ENCODE measurements around the gene OGFR. TPM values are rescaled to one million over a fixed set of nuclear protein-coding genes. Genes with fewer than 3 reads are reported as not detected.

OGFR gene
- total RNA-seq, 1 experiment from 2014 or later, result 80.1 TPM

DNA sequence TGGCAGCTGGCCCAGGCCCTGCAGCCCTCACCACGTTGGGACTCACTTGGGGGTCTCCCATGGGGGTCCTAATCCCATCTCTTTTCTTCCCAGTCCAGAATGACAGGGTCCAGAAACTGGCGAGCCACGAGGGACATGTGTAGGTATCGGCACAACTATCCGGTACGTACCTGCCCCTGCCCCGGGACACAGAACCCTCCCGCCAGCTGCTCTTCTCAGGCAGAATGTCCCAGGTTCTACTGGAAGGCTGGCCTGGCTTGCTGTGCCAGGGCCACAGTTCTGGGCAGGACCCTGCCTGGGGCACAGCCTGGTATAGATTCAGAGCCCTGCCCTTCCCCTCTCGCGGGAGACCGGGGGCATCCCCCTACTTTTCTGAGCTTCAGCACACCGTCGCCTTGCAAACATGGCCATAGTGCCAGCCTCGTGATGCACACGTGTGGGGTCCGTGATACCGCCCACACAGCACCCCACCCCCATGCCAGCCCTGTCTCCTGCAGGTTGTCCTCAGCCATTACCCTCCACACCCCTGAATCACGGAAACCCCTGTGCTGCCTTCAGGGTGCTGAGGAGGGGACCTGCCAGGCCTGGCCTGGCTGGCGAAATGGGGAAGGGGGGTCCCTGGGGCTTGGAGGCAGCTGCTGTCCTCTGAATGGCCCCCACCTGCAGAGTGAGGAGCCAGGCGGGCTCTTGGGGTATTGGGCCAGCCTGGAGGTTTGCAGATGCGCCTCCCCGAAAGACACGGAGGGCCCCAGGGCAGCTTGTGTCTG is 3.0 kb downstream of the OGFR start:
- intact Hi-C loops (cut with micrococcal nuclease; ENCODE audit: unreplicated experiment), result loop anchor here (1.0 kb wide), 1 partner anchor 139 kb away; no protein-coding TSS in a partner anchor
- peaks cover 82% of the 10 kb centered on the region for H3K36me3 Mint-ChIP-seq (ENCODE audit: insufficient read depth, unreplicated experiment)
- DNase-seq, result no peak
- no peaks in the 10 kb centered on the region for H3K27me3 Mint-ChIP-seq (ENCODE audit: unreplicated experiment)
- H3K9me3 Mint-ChIP-seq (ENCODE audit: low read depth, unreplicated experiment), result no peaks in the 10 kb centered on the region
- CTCF ChIA-PET, result interaction anchor here (0.6 to 1.4 kb wide), 13 partner anchors 8 to 308 kb away, joined by 3 to 8 read pairs (median 4); partner anchors contain the start of gene MRGBP
- TF ChIP-seq, protein P1, sequence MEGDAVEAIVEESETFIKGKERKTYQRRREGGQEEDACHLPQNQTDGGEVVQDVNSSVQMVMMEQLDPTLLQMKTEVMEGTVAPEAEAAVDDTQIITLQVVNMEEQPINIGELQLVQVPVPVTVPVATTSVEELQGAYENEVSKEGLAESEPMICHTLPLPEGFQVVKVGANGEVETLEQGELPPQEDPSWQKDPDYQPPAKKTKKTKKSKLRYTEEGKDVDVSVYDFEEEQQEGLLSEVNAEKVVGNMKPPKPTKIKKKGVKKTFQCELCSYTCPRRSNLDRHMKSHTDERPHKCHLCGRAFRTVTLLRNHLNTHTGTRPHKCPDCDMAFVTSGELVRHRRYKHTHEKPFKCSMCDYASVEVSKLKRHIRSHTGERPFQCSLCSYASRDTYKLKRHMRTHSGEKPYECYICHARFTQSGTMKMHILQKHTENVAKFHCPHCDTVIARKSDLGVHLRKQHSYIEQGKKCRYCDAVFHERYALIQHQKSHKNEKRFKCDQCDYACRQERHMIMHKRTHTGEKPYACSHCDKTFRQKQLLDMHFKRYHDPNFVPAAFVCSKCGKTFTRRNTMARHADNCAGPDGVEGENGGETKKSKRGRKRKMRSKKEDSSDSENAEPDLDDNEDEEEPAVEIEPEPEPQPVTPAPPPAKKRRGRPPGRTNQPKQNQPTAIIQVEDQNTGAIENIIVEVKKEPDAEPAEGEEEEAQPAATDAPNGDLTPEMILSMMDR (IDR thresholded peaks at IDR 0.05; ENCODE audit: unreplicated experiment), result no peak
- no peak overlapping the region for H3K4me3 Mint-ChIP-seq (ENCODE audit: low read depth, unreplicated experiment)
- no TSS peak for BruUV-seq (replicated peaks)
- H3K27ac Mint-ChIP-seq (ENCODE audit: unreplicated experiment), result no peak overlapping the region
- peaks cover 31% of the 10 kb centered on the region for H3K4me1 Mint-ChIP-seq (ENCODE audit: low read depth, unreplicated experiment)

GRCh38 chr20:62808211-62808865 is 3.7 kb downstream of the OGFR start:
- H3K36me3 Mint-ChIP-seq (ENCODE audit: insufficient read depth, unreplicated experiment), result peaks cover 85% of the 10 kb centered on the region
- intact Hi-C loops (cut with micrococcal nuclease; ENCODE audit: unreplicated experiment), result loop anchor here (1.0 kb wide), 1 partner anchor 140 kb away; no protein-coding TSS in a partner anchor

GRCh38 chr20:62809530-62810428 is 5.1 kb downstream of the OGFR start:
- no peaks in the 10 kb centered on the region for H3K9me3 Mint-ChIP-seq (ENCODE audit: low read depth, unreplicated experiment)
- intact Hi-C loops (cut with micrococcal nuclease; ENCODE audit: unreplicated experiment), result no loop called here
- peaks cover 84% of the 10 kb centered on the region for H3K36me3 Mint-ChIP-seq (ENCODE audit: insufficient read depth, unreplicated experiment)
- CTCF ChIA-PET, result interaction anchor here (0.5 to 1.3 kb wide), 3 partner anchors 52 to 260 kb away, joined by 3 to 5 read pairs (median 4); partner anchors contain the start of gene TCFL5
- peaks cover 23% of the 10 kb centered on the region for H3K4me1 Mint-ChIP-seq (ENCODE audit: low read depth, unreplicated experiment)
- peaks cover 4% of the 10 kb centered on the region for H3K27me3 Mint-ChIP-seq (ENCODE audit: unreplicated experiment)
- H3K27ac Mint-ChIP-seq (ENCODE audit: unreplicated experiment), result no peak overlapping the region
- H3K4me3 Mint-ChIP-seq (ENCODE audit: low read depth, unreplicated experiment), result no peak overlapping the region
- no peak for DNase-seq
- no TSS peak for BruUV-seq (replicated peaks)
- TF ChIP-seq, protein P1 (IDR thresholded peaks at IDR 0.05; ENCODE audit: unreplicated experiment), result no peak

More at GRCh38 chr20:62808211-62808865, 3.7 kb downstream of the OGFR start:
- H3K27ac Mint-ChIP-seq (ENCODE audit: unreplicated experiment), result no peak overlapping the region
- no TSS peak for BruUV-seq (replicated peaks)
- CTCF ChIA-PET, result interaction anchor here (0.6 to 1.4 kb wide), 15 partner anchors 9 to 308 kb away, joined by 3 to 8 read pairs (median 4); partner anchors contain the start of genes COL9A3, MRGBP and TCFL5
- H3K4me3 Mint-ChIP-seq (ENCODE audit: low read depth, unreplicated experiment), result no peak overlapping the region
- H3K27me3 Mint-ChIP-seq (ENCODE audit: unreplicated experiment), result no peaks in the 10 kb centered on the region
- DNase-seq, result peak; percentile 89
- no peaks in the 10 kb centered on the region for H3K9me3 Mint-ChIP-seq (ENCODE audit: low read depth, unreplicated experiment)
- H3K4me1 Mint-ChIP-seq (ENCODE audit: low read depth, unreplicated experiment), result peaks cover 31% of the 10 kb centered on the region
- TF ChIP-seq, protein P1 (IDR thresholded peaks at IDR 0.05; ENCODE audit: unreplicated experiment), result peak; percentile 99

DNA sequence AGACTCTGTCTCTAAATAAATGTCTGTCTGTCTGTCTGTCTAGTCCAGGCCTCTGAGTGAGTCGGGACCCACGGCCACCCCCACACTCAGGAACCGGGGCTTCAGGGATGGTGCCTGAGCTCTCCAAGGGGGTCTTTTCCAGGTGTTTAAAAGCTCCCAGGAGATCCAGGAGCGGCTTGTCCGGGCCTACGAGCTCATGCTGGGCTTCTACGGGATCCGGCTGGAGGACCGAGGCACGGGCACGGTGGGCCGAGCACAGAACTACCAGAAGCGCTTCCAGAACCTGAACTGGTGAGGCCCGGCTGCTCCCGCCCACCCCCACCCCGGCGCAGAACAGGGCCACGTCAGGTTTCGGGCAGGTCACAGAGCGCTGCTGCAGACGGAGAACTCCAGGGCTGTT is 6.7 kb downstream of the OGFR start:
- H3K9me3 Mint-ChIP-seq (ENCODE audit: low read depth, unreplicated experiment), result no peaks in the 10 kb centered on the region
- no peak overlapping the region for H3K27ac Mint-ChIP-seq (ENCODE audit: unreplicated experiment)
- H3K4me1 Mint-ChIP-seq (ENCODE audit: low read depth, unreplicated experiment), result peaks cover 15% of the 10 kb centered on the region
- peaks cover 82% of the 10 kb centered on the region for H3K36me3 Mint-ChIP-seq (ENCODE audit: insufficient read depth, unreplicated experiment)
- no TSS peak for BruUV-seq (replicated peaks)
- H3K27me3 Mint-ChIP-seq (ENCODE audit: unreplicated experiment), result peaks cover 19% of the 10 kb centered on the region
- TF ChIP-seq, protein P1 (IDR thresholded peaks at IDR 0.05; ENCODE audit: unreplicated experiment), result no peak
- CTCF ChIA-PET, result interaction anchor here (0.7 kb wide), 1 partner anchor 145 kb away, joined by 10 read pairs; no protein-coding TSS in a partner anchor
- no peak overlapping the region for H3K4me3 Mint-ChIP-seq (ENCODE audit: low read depth, unreplicated experiment)
- DNase-seq, result no peak
- intact Hi-C loops (cut with micrococcal nuclease; ENCODE audit: unreplicated experiment), result no loop called here

All from Calu3 (cell line).